Activated naive CD8-positive, alpha-beta T cell treated with anti-CD3 and anti-CD28 coated beads, Interleukin-2, amount 50 U/mL, for 16 hours (primary cell): ENCODE results near the gene SDF2L1.
"Not testable (repeated sequence)": the region's sequence is repeated elsewhere in the genome, so short reads cannot be mapped to it uniquely, and the experiment has no call there.

ENCODE experiments used
- DNase-seq: peaks from one replicate; pipeline ENCODE4 v3.0.0-alpha.2; 2020; ENCODE audit warnings: low read depth, low spot score

The SDF2L1 gene

DNA sequence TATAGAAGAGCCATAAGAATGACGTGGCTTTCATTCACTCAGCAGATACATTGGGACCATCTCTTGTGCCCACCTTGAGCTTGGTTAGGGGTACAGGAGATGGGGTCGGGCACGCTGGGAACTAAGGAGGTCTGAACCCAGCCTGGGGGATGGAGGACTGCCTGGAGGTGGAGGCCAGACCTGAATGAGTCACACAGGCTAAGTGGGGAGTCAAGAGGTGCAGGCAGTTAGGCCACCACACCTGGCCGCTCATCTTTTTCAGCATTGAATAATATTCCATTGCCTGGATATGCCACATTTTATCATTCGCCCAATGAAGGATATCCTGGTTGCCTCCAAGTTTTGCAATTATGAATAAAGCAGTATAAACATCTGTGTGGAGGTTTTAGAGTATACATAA, 19.9 kb downstream of the SDF2L1 start:
- no peak for DNase-seq

DNA sequence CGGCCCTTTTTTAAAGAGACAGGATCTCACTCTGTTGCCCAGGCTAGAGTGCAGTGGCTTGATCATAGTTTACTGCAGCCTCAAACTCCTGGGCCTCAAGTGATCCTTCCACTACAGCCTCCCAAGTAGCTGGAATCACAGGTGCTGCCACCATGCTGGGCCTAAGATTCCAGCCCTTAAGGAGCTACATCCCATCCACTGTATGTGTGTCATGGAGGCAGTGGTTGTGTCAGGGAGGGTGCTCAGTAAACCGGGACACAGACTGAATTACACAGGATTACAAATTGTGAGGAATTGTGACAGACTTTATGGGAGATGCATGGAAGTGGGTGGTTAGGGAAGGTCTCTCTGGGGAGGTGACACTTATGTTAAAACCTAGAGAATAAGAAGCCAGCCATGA, 21.6 kb downstream of the SDF2L1 start:
- DNase-seq: no peak

DNA sequence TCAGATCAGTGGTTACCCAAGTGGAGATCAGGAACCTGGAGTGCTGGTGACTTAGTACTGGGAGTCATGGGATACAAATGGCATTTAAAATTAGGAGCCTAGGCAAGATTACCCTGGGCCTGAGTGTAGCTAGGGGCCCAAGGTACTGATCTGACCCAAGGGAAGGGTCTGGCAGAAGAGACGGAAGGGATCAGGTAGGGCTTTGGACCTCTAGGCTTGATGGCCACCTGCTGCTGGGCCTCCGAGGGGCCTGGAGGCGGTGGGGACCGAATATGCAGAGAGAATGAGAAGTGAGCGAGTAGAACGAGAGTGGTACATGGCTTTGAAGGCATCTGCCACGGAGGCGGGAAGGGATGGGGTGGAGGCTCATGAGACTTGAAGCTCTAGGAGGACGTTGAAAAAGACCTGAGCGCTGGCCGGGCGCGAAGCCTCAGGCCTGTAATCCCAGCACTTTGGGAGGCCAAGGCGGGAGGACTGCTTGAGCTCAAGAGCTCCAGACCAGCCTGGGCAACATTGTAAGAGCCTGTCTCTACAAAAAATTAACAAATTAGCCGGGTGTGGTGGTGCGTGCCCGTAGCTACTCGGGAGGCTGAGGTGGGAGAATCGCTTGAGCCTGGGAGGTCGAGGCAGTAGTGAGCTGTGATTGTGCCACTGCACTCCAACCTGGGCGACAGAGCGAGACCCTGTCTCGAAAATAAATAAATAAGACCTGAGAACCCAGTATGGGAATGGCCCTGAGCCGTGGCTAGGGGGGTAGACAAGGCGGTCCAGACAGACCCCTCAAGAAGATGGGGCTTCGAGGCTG, 23.1 kb downstream of the SDF2L1 start:
- DNase-seq: no peak

DNA sequence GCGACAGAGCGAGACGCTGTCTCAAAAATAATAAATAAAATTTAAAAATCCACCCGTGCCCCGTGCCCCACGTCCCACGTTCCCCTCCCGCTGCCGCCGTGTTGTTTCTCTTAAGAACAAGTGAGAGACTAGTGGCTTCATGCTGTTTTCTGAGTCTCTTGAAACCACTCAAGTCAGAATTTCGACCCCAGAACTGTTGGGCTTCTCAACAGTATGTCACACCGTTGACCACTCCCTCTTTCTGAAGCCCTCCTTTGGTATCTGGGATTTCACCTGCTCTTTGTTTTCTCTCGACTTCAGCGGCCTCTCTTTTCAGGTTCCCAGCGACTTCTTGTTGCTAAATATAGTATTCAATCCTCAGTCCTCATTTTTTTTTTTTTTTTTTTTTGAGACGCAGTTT, 24.7 kb downstream of the SDF2L1 start:
- DNase-seq: no peak

DNA sequence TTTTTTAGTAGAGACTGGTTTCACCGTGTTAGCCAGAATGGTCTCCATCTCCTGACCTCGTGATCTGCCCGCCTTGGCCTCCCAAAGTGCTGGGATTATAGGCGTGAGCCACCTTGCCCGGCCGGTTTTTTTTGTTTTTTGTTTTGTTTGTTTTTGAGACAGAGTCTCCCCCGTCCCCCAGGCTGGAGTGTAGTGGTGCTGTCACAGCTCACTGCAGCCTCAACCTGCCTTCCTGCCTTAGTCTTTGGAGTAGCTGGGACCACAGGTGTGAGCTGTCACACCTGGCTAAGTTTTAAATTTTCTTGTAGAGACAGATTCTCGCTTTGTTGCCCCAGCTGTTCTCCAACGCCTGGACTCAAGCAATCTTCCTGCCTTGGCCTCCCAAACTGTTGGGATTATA, 26.9 kb downstream of the SDF2L1 start:
- no peak for DNase-seq

DNA sequence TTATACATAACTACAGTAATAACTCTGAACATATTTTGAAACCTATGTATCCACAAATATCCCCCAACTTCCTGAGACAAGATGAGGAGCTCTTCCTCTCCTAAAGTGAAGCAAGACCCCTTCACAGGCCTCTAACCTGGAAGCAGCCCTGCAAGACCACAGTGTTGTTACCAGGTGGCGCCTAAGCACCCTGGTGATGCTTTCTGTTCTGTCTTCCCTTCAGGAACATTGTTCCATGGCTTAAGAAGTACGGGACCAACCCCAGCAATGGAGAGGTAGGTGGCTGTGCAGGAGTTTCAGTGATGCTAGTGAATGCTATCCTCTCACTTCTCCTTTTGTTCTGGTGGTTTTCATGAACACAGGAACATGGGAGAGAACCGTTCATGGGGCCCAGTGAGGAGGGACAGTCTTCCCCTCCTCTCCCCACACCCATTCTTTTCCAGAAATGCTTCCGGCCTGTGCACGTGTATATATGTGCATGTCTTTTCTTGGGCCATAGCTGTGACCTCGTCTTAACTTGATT, 30.1 kb downstream of the SDF2L1 start:
- DNase-seq: no peak

DNA sequence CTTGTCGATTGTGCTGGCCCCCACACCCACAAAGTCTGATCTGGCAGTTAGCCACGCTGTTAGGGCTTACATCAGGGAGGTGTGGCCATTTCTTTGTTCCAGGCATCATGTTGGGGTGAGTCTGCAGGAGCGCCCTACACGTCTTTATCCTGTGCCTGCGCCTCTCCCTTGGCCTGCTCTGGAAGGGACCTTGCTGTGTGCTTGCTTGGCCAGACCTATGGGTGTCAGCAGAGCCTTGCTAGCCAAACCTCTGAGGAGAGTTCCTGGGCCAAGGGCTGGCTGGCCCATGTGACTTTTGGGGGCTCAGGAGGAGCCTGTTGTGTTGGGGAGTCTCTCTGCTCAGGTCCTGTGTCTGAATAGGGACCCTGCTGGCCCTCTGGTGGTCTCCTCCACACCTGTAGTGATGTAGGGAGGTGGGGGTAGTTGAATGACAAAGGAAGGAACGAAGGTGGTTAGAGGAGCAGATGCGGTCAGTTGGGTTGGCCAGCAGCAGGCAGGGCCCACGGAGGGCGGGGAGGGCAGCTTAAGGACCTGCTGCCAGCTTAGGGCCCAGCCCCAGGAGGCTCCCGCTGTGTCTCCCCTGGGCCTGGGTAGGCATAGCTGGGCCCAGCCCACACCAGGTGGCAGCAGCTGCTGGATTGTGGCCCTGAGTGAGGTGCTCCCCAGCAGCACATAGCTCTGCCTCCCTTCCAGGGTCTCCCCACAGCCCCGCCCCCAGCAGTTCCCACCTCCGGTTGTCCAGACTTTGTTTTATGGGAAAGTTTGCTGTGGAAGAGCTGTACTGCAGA, 31.6 kb downstream of the SDF2L1 start:
- no peak for DNase-seq

DNA sequence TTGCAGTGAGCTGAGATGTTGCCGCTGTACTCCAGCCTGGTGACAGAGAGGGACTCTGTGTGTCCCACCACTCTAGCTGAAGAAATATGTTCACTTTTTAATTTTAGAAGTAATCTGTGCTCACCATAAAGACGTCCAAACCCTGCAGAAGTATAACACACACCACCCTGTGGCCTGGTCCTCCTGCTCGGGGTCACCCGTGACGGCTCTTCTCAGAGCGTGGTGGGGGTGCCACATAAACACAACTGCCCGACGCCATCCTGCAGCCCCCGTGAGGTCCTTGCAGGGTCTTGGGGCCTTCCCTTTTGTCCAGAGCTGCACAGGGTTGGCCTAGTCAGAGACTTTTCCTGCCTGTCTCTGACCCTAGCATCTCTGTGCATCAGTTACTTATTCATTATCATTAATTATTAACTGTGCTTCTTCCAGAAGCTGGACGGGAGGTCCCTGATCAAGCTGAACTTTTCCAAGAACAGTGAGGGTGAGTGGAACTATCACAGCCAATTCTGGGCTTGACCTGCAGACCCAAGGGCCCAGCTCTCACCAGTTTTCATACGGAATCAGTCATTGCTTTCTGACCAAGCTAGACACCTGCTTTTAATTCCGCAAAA, 32.6 kb downstream of the SDF2L1 start:
- no peak for DNase-seq

DNA sequence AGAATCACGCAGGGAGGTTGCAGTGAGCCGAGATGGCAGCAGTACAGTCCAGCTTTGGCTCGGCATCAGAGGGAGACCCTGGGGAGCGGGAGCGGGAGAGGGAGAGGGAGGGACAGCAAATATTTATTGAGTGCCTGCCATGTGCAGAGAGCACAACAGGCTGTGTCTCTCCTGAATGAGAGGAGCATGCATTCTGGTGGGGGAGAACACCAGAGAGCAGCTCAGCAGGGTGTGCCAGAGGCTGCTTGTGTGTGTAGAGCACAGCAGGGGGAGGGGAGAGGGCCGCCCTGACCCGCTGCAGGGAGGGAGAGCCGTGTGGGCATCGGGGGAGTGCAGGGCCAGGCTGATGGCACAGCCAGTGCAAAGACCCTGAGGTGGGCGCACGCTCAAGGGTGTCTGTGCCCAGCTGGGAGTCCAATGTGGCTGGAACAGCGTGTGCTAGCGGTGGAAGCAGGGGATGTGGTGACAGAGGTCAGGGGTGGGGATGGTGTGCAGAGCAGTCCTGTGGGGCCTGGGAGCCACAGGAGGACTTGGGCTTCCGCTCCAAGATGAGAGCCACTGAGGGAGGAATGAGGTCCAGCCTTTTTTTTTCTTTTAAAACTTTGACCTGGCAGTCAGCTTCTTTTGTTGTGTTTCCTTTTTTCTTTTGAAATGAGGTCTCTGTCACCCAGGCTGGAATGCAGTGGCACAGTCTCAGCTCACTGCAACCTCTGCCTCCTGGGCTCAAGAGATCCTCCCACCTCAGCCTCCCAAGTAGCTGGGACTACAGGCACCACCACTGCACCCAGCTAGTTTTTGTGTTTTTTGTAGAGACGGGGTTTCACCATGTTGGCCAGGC, 35.7 kb downstream of the SDF2L1 start:
- DNase-seq: no peak

DNA sequence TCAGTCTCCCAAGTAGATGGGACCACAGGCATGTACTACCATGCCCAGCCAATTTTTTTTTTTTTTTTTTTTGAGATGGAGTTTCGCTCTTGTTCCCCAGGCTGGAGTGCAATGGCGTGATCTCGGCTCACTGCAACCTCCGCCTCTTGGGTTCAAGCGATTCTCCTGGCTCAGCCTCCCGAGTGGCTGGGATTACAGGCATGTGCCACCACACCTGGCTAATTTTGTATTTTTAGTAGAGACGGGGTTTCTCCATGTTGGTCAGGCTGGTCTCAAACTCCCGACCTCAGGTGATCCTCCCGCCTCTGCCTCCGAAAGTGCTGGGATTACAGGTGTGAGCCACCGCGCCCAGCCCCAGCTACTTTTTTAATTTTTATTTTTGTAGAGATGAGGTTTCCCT, 36.7 kb downstream of the SDF2L1 start:
- DNase-seq: not testable (repeated sequence)

DNA sequence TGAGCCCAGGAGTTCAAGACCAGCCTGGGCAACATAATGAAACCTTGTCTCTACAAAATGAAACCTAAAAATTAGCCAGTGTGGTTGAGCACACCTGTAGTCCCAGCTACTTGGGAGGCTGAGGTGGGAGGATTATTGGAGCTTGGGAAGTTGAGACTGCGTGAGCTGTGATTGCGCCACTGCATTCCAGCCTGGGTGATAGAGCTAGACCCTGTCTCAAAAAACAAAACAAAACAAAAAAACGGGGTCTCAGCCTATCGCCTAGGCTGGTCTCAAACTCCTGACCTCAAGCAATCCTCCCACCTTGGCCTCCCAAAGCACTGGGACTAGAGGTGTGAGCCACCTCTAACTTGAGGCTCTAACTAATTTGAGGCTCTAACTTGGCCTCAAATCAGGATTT, 37.3 kb downstream of the SDF2L1 start:
- no peak for DNase-seq

DNA sequence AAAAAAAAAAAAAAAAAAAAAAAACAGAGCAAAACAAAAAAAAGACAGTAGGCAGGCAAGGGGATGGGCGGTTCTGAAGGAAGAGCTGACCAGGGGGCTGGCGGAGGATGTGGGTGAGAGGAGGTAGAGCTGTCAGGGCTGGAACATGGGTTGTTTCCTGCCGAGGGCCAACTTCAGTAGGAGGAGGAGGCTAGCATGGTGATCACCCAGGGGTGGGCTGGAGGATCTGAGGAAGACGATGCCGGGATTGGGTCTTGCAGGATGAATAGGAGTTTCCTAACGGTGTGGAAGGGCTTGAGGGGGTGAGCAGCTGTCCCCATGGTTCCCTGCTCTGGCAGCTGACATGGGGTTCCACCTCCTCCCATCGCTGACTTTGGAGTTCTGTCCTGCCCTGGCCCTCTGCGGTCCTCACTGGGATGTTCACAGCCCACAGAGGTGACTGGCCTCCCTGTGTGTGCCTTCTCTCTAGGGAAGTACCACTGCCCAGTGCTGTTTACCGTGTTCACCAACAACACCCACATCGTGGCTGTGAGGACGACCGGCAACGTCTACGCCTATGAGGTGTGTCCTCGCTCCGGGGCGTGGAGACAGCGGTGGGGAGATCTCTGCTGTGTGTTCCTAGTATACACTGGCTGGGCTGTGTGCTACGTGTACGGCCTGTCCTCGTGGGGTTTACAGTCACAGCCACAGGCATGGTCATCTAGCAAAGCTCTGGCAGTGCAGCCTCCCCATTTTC, 38.9 kb downstream of the SDF2L1 start:
- DNase-seq: no peak

DNA sequence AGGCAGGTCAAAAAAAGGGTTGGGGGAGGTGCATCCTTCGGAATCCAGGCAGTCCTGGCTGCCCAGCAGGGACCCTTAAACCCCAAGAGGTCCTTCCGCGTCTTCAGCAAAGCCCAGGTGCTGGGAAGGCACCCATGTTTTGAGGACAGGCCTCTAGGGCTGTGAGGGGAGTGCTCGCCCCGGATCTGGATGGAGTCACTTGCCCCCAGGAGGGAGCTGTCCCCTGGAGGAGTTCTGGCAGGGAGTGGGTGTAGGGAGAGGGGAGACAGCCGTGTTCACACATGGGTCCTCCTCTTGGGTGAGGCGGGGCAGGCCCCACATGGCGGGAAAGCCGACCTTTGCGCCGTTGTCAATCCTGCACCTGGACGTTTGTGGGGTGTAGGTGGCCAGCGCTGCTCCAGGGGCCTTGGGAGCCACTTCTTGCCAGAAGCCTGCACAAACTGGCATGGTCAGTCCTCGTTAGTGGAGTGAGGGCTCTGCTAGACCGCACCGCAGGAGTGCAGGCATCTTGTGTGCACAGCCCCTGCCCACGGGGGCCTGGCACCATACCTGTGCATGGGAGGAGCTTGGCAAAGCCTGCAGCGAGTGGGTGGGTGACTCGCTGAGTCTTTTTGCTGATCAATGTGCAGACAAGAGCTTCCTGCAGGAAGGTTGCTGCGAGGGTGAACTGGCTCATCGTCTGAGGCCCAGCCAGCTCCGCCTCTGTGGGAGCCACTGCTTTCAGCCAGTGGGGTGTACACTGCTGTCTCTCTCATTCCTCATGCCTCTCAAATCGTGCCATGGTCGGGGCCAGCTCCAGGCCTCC, 39.7 kb downstream of the SDF2L1 start:
- DNase-seq: no peak

DNA sequence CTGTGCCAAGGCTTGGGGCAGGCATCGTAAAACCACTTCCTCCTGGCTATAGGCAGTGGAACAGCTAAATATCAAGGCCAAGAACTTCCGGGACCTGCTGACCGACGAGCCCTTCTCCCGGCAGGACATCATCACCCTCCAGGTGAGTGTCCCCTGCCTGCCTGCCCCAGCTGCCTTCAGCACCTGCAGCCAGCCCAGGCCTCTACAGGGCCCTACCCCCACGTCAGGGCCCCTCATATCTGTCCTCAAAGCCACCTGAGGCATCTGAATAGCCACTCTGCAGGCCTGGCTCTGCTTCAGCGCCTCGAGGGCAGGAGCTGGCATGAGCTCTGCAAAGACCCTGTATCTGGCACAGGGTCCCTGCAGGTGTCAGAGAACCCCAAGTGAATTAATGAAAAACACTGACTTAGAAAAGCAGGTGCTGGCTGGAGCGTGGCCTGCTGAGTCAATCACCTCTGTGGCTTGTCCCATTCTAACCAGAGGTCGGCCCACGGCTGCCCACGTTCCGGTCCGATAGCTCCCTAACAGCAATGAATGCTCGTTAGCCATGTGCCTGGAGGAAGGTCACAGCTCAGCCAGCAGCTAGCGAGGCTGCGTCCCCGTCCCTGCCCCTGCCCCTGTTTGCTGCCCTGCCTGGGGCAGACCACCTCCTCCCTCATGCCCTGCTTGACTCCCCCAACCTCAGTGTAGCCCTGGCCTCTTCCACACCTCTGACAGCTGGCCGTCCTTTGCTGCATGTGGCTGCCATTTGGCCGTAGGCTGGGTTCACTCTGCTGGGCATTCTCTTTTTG, 40.5 kb downstream of the SDF2L1 start:
- no peak for DNase-seq

DNA sequence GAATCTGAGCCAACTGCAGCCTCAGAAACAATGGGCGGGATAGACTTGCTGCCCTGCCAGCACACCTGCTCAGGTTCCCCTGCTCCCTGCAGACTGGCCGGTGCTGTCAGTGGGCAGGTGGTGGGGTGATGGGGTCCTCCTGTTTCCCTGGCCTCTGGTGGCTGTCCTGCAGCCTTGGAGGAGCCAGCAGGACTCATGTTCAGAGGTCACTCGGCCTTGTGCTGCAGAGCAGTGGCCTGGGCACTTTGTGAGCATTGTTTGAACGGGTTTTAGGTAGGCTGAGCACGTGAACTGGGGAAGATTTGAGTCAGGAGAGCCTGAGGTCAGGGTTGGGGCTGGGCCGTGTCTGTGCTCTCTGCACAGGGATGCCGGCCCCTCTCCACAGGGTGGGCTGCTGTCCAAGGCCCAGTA, 41.3 kb downstream of the SDF2L1 start:
- no peak for DNase-seq

DNA sequence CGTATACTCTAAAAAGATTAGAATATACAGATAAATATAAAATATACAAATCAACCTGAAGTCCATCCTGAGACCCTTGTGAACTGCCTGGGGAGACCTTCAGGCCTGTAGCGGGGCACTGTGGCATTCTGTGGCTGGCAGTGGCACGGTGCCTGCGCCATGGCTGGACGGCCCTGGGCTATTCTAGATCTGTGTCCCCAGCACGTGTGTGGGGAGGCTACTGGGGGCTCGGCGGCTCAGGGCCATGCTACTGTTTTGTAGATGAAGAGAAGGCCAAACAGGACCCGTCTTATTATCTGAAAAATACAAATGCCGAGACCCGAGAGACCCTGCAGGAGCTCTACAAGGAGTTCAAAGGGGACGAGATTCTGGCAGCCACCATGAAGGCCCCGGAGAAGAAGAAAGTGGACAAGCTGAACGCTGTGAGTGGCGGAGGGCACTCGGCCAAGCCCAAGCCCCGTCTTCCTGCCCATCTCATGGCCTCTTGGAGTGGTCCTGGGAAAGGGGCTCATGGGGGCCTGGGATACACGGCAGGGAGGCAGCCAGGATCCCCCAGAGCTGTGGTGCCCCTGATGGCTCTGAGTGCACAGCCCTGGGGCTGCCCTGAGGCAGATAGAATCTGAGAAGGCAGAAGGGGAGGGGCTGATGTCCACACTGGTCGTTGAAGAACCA, 42.5 kb downstream of the SDF2L1 start:
- no peak for DNase-seq

DNA sequence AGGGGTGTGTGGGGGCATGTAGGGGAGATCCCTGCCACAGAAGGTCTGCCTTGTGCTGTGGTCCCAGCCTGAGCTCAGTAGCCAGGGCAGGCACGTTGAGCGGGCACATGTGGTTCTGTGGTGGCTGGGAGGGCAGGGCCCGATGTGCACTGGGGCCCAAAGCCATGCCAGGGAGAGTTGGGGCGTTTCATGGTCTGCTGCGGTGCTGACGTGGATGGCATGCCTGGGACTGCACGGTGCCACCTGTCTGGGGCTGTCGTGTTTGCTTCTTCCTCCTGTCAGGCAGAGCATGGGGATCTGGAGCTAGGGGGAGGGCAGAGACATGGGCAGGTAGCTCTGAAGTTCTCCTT, 43.0 kb downstream of the SDF2L1 start:
- DNase-seq: no peak

DNA sequence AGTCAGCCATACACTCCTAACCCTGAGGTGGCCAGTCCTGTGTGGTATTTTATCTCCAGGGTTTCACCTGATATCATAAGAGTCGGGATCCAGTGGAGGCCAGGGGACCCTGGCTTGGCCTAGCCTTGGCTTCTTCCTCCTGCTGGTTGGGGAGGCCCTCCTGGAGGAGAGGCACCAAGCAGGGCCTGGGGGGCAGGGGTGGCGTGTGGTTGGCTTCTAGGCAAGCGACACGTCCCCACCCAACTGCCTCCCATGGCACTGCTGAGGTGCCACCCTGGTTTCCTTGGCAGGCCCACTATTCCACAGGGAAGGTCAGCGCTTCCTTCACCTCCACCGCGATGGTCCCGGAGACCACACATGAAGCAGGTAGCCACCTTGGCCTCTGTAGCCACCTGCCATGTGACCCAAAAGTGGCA, 44.1 kb downstream of the SDF2L1 start:
- no peak for DNase-seq
